Testis (tissue), 2 donors: ENCODE data around the gene QSOX1.

ENCODE experiments used
- POLR2A ChIP-seq: fragments of 450-650 bp; IDR thresholded peaks from one replicate; pipeline ENCODE4 v1.6.1; 2017; ENCODE audit warnings: antibody characterized with exemption, mild to moderate bottlenecking, moderate library complexity
- TF ChIP-seq, protein P1 (sequence below), 3 experiments: fragments of 450-650 bp in 2 of 3; fragments of 200-600 bp in 1 of 3; sonication (generic) in 1 of 3; IDR thresholded peaks; one replicate each; pipeline ENCODE4 v1.5.1; 2016 to 2019; ENCODE audit warnings: antibody characterized with exemption in 3 of 3, mild to moderate bottlenecking in 2 of 3, moderate library complexity in 1 of 3

DNA sequence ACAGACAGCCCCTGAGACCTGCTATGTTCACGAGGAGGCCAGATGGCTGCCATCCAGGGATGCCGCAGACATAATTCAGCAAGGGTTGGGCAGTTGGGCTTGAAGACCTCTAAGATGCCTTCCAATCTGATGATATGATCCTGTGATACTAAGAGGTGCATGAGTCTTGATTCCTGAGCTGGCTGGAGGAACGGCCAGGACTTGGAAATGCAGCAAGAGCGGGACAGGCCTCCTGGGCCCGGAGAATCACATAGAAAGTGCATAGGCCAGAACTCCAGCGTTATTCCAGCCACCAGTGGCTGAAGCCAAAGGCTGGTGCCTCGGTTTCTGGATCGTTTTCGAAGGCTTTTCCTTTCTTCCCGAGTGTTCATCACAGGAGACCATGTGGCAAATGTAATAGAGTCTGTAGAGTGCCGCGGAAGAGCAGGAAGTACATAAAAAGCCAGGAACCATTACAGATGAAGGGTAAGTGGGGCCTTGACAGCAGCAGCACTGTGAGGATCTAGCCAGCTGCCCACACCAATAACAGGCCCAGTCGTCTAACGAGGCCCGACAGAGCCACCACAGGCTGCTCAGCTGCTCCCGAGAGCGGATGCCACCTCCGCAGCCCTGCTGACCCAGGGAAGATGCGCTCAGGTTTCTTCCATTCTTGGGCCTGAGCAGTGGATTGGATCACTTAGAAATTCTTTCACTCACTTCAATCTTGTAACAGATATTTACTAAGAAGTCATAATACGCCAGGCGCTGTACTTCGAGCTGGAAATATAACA lies 61.4 kb downstream of the QSOX1 start:
- TF ChIP-seq, protein P1, sequence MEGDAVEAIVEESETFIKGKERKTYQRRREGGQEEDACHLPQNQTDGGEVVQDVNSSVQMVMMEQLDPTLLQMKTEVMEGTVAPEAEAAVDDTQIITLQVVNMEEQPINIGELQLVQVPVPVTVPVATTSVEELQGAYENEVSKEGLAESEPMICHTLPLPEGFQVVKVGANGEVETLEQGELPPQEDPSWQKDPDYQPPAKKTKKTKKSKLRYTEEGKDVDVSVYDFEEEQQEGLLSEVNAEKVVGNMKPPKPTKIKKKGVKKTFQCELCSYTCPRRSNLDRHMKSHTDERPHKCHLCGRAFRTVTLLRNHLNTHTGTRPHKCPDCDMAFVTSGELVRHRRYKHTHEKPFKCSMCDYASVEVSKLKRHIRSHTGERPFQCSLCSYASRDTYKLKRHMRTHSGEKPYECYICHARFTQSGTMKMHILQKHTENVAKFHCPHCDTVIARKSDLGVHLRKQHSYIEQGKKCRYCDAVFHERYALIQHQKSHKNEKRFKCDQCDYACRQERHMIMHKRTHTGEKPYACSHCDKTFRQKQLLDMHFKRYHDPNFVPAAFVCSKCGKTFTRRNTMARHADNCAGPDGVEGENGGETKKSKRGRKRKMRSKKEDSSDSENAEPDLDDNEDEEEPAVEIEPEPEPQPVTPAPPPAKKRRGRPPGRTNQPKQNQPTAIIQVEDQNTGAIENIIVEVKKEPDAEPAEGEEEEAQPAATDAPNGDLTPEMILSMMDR (IDR thresholded peaks at IDR 0.05), result no peak
- TF ChIP-seq POLR2A, result no peak
